GM12891 (cell line): ENCODE measurements around the gene SLC44A1.

Experiments used
- POLR2A ChIP-seq: IDR thresholded peaks from 2 replicates; pipeline ENCODE4 v1.6.1; 2011; ENCODE audit warnings: low read depth, low read length, control low read depth
- POLR2AphosphoS5 ChIP-seq: IDR thresholded peaks from 2 replicates; pipeline ENCODE4 v1.6.1; 2011; ENCODE audit warnings: low read depth, low read length, control low read depth
- SPI1 ChIP-seq: IDR thresholded peaks from 2 replicates; pipeline ENCODE4 v1.6.1; 2011; ENCODE audit warnings: low read depth, low read length, control low read depth
- TAF1 ChIP-seq: IDR thresholded peaks from 2 replicates; pipeline ENCODE4 v1.6.1; 2011; ENCODE audit warnings: low read depth, low read length, control low read depth

DNA sequence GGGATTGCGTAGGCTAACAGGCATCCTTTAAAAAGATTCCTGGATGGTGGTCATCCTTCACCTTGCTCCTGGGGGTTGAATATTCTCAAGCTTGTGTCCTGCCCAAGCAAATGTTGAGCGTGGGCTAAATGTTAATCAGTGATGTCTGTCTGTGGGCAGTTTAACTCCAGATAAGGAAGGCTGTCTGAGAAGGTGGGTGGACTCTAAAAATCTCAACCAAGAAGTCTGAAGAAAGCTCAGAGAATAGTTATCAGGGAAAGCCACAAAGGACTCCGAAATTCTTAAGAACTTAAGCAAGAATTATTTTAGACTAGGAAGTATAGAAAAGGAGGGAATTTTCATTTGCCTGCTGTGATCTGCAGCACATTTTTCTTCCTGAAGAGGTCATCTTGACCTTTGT is 125.5 kb downstream of the SLC44A1 start:
- TF ChIP-seq POLR2A (no peak), POLR2AphosphoS5 (no peak), SPI1 (no peak), TAF1 (no peak)
